ENCODE measurements around the gene NCAPH2. TPM values are rescaled to one million over a fixed set of nuclear protein-coding genes. Genes with fewer than 3 reads are reported as not detected.

The NCAPH2 gene
- polyA plus RNA-seq (2013, experiment 1 of 2; ENCODE audit: insufficient read length), result 39.8 TPM
- 41.2 TPM for polyA plus RNA-seq (2013, experiment 2 of 2; ENCODE audit: insufficient read length)

DNA sequence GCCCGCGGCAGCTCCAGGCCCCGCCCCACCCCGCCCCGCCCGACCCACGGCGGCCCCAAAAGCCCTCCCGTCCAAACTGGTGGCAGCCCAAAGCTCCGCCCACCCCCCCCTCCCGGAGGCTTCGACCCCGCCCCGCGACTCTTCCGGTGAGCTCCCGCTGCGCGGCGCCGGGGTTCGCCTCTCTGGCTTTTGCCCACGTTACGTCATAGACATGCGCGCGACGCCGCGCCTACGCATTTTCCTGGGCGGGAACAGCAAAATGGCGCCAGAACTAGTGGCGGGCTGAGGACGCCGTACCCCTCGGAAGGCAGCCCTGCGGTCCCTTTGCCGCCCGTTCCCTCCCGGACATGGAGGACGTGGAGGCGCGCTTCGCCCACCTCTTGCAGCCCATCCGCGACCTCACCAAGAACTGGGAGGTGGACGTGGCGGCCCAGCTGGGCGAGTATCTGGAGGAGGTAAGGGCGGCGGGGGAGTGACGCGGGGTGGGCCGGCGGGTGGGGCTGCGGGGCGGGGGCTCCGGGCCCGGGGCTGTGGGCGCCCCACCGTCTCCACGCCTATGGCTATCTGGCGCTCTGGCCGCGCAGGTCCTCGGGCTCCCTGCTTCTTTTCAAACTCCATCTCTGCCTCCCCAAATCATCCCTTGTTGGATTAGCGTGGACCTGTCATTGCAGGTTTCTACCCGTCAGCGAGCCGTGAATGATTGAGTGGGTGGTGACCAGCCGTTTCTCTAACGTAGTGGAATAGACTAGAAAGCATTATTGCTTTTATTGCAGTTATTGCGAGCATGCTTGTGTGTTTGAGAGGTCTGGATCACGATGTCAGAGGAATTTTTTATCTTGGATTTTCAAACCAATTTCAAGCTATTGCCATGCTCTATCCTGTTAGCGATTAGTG lies at the start of gene NCAPH2:
NCAPH2 (plus strand) TSS at position 234 of the 894 bp plus-strand sequence; CDS start at position 348, 114 bp downstream.
- DNase-seq, result peak; percentile 97

DNA sequence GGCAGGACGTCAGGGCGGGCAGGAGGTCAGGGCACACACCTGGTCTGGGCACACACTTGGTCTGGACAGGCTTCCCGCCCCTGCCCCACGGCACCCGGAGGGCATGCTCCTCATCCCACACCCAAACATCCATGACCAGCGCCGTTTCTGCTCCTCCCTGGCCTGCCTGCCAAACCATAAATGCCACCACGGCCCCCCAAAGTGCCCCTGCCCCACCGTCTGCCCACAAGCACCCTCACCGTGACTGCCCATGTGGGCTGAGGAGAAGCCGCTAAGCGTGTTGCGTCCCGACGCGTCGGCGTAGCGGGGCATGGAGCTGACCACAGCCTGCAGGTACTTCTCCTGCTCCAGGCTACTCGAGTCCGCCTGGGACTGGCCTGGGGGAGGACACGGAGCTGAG lies 49.0 kb upstream of the NCAPH2 start:
- no peak for DNase-seq

DNA sequence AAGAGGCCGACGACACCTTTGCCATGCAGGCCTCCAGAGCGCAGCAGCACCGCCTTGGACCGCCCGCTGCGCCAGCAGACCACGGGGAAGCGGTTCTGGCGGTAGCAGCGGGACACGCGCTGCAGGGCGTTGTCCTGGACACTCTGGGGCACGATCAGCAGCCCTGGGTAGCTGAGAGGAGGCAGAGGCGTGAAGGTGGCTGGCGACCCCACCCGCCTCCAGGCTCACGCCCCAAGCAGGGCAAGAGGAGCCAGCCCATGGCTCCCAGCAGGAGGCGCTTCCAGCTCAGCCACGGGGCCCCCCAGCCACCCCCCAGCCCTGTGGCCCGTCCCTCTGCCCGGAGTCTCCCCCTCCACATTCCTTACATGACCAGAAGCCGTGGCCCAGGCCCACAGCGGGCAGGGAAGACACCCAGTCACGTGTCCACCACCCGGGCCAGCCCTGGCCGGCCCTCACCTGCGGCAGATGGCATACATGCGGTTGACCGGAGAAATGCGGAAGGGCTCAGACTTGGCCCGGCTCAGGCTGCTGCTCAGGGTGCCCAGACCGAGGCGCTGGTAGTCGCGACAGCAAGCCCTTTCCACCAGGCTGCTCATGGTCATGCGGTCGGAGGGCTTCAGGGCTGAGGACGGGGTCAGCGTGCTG lies 48.4 kb upstream of the NCAPH2 start:
- DNase-seq, result no peak

DNA sequence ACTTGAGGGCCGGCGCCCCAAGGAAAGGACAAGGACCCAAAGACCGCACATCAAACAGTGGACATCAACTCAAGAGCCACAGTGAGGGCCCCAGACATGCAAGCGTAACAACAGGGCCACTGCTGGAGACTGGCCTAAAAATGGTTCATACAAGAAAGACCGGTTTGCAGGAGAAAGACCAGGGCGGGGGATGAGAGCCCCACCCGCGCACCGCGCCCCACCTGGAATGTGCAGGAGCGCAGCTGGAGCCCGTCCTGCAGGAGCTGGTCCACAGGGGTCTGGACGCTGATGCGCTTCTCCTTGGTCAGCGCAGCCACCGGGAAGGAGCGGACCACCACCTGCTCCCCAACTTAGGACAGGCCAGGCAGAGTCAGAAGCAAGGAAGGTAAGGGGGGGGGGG lies 47.1 kb upstream of the NCAPH2 start:
- no peak for DNase-seq

DNA sequence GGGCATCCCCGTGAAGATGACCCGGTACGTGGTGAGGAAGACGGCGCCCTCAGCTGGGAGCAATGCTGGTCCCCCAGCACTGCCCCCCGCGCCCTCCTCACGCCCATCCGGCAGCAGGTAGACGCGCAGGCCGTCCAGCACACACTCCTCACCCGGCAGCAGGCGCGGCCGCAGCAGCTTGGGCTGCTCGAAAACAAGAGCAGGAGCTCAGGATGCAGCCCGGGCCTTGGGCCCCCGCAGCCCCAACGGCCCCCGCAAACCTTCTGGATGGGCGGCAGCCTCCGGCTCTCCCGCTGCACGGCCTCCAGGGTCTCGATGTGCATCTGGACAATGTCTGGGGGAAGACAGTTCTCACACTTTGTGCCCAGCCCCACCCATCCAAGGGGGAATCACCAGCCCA lies 46.5 kb upstream of the NCAPH2 start:
- no peak for DNase-seq

DNA sequence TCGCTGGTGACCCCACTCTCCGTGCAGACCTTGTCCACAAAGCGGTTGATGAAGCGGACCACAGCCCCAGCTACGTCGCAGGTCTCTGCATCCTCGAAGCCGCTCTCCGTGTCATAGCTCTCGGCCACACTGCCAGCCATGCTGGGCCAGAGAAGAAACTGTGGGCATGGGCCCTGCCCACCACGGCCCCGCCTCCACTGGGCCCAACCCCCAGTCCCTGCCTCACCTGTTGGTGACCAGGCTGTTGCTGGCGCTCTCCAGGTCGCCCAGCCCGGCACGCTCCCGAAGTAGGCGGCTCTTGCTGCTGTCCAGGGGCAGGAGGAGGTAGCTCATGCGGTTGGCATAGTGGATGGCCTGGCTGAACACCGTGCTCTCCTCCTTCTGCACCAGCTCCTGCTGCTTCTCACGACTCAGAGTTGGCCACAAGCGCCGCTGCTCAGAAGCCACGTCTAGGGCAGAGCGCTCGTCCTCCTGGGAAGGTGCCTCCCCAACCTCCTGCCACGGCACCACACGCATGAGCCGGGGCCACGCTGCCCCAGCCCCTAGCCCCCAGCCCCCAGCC lies 46.0 kb upstream of the NCAPH2 start:
- no peak for DNase-seq

DNA sequence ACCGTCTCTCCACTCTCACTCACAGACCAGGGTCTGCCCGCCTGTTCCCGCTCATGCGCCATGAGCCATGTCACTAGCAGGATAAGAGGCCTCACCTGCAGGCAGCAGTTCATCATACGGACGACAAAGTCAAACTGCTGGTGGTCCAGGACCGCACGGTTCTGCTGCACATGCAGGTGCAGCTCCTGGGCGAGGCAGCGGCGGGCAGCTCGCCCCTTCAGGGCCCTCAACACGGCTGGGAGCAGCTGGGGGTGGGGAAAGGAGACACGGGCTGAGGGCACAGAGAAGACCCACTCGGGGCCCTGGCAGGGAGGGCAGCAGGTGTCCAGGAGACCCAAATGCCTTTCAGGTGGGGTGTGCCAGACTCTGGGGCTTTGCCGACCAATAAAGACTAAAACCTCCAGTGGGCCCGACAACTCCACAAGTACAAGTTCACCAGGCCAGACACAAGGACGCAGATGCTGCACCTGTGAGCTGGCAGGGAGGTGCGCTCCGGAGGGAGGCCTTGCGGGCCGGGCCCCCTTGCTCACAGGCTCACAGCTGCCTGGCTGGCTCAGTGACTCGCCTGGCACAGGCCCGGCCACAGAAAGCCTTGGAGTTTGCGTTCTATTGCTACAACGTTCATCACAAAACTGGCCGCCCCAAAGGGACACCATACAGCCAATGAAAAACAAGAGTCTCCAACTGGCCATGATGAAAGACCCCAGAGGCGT lies 44.7 kb upstream of the NCAPH2 start:
- DNase-seq, result no peak

DNA sequence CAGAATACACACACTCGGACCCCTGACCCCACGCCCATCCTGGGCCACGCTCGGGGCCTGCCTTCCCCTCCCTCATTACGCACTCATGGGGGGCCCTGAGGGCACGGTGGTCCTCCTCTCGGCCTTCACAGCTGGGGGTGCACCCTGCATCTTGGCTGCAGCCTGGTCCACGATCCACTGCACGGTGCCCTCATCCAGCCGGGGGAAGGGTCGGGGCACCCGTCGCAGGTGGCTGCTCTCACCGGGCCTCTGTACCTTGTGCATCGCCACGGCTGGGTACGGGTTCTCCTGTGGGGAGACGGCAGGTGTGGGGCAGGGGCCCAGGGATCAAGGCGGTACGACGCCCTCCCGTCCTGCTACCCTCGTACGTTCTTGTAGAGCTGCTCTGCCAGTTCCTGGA lies 43.6 kb upstream of the NCAPH2 start:
- DNase-seq, result no peak

DNA sequence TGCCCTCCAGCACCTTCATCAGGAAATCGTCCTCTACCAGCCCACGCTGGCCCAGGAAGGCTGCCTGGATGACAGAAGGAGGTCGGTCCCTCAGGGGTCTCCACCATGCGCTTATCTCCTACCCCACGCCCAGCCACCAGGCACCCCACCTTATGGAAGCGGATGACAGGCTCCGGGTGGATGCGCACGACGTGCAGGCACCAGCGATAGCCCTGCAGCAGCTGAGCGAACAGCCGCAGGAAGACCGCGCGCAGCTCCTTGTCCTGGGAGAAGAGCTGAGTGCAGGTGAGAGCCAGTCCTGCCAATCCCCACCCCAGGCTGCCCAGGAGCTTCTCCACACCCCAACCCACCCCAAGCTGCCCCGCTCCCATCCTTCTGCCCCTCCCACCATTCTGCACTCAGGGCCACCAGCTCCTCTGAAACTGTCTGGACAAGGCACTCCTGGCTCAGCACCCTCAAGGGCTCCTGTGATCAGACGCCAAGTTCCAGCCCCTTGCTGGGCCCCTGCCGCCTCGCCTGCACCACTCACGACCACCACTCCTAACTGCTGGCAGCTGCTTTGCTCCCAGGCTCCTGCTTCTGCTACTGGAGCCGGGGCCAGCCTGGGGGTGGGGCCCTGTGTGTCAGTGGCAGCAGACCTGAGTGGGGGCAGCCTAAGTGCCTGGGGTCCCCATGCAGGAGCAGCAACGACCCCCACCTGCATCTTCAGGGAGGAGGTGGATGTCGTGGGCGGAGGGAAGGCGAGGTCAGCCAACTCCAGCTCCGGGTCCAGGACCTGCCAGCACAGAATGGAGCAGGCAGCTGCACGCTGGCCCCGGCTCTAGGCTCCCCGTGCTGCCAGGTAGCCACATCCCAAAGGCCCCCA lies 42.7 kb upstream of the NCAPH2 start:
- DNase-seq, result no peak

DNA sequence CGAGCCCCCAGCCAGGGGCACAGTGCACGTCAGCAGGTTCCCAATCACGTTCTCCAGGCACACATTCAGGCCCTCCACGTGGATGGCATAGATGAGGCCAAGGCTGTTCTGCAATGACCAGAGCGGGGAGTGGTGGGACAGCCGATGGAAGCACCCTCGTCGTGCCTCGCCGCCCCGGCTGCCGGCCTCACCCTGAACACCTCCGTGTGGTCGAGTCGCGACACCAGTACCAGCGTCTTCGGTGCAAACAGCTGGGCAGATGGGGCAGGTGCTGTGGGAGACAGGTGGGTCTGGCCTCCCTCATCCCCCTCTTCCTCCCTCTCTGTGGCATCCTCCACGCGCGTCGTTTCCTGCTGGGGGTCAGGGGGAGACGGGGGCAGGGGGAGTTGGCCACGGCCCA lies 40.7 kb upstream of the NCAPH2 start:
- no peak for DNase-seq

DNA sequence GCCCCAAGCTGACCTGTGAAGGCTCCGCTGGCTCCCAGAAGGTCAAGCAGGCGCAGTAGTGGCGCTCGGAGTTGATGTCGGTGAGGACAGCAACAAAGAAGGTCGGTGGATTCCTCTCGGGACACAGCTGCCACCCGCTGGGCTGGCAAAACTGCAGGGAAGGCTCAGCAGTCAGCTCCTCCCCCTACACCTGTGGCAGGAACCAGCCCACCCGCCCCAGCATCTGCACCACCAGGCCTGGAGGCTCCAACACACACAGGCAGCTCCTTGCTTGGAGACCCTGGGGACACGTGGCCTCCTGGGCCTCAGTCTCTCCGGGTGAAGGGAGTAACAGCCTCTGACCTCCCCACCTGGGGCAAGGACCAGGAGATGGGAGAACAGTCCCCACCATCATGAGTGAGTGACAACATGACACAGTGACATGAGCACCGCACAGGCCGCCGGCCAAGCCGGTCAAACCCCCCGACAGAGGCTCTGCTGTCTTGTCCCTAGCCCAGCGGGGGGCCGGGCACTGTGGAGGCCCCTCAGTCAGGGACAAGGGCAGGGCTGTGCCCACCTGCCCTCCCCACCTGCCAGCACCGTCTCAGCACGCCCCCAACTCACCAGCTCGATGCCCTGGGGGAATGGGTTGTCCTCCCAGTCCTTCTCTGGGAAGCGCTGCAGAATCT lies 40.1 kb upstream of the NCAPH2 start:
- DNase-seq, result no peak

DNA sequence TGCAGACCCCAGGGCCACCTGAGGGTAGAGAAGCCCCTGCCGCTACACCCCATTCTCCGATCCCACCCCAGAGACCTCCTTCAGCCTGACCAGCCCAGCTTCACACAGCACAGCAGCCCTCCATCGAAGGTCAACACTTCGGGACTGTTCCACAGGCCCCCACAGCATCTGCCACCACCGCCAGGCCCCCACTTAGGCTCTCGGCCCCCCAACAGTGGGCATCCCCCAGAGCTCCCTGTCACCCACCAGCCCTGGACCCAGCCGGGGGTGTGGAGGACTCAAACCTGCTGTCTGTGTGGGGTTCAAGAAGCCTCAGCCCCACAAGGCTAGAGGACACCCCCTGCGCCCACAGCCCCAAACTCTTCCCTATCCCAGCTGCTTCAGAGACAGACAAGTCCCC lies 39.4 kb upstream of the NCAPH2 start:
- DNase-seq, result no peak

DNA sequence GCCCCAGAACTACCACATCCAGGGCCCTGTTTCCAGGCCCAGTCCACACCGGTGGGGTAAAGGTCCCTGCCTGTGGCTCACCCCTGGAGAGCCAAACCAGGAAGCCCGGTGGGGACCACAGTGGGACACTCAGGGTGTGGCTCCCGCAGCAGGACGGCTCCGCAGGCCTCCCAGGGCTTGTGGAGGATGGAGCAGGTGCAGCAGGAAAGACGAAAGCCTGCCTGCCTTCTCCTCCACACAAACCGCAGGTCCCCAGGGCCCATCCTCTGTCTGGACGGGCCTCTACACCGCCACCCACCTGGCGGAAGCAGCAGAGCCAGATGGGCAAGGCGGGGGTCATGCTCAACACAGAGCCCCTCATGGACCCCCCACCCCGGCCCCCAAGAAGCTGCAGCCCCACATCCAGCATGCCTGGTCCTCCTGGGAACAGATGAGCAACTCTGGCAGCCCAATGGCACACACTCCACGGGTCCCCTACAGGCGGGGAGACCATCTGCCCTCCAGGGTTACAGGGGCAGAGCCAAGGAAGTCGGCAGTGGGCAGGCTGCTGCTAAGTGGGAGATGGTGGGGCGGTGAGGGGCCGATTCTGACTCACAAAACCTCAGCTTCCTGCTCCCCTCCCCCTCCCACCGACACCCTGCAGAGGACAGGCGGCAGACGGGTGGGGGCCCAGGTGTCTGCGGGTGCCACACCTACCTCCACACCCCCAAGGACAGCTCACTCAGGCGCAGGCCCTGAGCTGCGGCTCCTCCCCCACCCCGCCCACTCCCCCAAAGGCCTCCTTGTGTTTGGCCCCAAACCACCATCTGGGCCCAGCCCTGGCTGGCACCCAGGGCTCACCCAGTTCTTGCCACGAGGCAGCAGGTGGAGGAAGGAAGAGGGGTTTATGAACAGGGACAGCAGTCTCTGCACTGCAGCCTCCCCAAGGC lies 38.4 kb upstream of the NCAPH2 start:
- DNase-seq, result peak; percentile 26

DNA sequence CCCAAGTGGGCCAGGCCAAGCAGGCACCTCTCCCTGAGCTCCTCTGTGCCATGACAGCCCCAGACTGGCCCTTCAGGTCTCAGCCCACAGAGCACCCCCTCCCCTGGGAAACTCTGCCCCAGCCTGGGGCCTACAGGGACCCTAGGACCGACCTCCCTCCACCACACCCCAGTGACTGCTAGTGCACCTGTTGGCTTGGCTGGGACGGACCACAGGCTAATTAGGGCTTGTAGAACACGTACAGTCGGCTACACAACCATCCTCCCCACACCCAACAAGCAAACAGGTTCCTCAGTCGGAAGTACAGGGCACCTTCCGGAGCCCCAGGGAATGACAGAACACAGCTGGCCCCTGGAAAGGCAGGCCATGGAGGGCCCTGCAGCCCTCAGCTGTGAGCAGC lies 37.5 kb upstream of the NCAPH2 start:
- DNase-seq, result no peak

DNA sequence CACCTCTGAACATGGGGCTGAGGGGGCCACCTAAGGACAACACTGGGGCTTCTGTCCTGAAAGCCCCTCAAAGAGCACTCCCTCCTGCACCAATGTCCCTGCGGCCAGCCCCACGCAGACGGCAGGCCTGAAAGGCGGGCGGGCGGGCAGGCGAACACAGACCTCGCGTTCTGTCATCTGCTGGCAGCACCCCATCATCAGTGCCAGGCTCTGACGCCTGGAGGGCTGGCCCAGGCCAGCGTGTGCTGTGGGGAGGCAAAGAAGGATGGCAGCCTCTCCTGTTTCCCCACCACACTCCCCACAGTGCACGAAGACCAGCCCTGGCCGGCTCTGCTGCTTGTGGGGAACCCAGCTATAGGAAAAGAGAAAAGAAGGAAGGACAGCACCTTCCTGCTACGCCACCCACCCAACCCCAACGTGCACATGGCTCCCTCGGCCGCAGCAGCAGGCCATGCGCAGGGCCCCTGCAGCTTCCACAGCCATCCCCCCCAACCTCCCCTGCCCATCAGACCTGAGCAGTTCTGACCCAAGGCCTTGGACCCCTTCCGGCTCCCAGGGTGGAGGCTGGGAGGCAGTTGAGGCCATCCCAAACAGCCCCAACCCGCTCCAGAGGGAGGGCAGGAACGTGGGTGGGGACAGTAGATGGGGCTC lies 36.7 kb upstream of the NCAPH2 start:
- no peak for DNase-seq

DNA sequence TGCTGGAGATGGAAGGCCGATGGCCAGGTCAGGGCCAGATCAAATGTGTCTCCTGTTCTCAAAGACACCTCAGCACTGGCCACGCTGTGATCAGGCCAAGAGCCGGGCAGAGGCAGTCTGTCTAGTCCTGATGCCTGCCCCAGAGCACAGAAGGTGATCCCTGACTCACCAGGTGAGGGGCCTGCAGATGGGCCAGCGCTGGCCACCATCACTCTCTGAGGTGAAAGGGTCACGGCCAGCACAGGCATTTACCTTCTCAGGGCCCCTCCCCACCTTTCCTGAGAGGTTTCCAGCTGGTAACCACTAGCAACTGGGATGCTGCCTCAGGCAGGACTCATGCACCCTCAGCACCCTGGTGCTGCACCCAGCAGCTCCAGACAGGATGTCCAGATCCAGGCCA lies 36.1 kb upstream of the NCAPH2 start:
- no peak for DNase-seq

DNA sequence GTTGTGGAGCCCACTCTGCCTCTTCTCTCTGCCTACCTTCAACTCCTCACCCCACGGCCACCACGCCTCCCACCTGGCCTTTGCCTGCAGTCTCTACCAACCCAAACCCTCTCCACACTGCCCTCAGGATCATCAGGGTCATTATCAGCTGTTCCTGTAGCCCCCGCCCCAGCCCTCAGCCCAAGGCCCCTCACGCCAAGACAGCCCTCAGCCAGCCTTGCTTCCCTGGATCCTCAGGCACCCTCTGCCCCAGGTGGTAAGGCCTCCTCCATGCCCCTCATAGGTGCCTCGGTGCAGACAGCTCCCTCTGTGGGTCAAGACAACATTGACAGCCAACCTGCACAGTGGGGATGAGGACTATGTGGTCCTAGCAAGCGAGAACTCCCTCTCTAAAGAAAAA lies 34.9 kb upstream of the NCAPH2 start:
- no peak for DNase-seq

DNA sequence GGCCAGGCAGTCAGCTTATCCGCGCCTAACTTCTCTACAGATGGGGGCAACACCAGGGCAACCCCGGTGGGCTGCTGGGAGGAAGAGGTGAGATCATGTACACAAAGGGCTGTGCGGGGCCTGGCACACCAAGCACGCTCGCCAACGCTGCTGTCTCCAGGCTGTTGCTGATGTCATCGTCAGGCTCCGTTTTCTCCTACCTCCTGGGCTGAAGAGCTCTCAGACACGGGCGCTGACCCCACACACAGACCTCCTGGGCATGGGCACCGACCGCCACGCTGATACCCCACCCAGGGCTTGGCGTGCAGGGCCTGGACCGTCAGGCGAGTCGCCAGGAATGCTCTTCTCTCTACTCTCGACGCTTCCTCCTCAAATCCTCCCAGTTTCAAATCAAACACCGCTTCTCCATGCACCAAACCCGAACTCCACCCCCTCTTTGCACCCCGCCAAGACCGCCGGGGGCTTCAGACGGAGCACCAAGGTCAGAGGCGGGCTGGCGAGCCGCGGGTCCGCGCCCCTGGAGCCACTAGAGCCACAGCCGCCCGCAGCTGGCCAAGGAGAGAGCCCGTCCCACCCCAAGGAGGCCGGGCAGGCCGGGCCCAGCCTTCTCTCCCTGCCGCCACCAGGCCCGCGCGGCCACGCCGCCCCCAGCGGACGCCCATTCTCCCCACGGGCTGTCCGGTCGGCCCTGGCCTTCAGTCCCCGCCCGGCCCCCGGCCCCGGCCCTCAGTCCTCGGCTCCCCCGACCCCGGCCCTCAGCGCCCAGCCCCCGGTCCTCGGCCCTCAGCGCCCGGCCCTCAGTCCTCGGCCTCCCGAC lies 34.0 kb upstream of the NCAPH2 start:
- DNase-seq, result peak; percentile 29
